AG09319 (cell line): ENCODE data around the gene ZFC3H1.

Source experiments
- DNase-seq: peaks from one replicate; pipeline ENCODE4 v3.0.0-alpha.2; 2010; ENCODE audit warnings: low read depth; ENCODE audit errors: extremely low read depth
- TF ChIP-seq, protein P1 (sequence below): IDR thresholded peaks from 2 replicates; pipeline ENCODE4 v1.5.1; 2011; ENCODE audit warnings: low read depth, mild to moderate bottlenecking, inconsistent platforms, low read length, moderate library complexity

The ZFC3H1 gene

GRCh38 chr12:71562676-71563595 lies 100.7 kb downstream of the ZFC3H1 start:
- no peak for DNase-seq
- TF ChIP-seq, protein P1, sequence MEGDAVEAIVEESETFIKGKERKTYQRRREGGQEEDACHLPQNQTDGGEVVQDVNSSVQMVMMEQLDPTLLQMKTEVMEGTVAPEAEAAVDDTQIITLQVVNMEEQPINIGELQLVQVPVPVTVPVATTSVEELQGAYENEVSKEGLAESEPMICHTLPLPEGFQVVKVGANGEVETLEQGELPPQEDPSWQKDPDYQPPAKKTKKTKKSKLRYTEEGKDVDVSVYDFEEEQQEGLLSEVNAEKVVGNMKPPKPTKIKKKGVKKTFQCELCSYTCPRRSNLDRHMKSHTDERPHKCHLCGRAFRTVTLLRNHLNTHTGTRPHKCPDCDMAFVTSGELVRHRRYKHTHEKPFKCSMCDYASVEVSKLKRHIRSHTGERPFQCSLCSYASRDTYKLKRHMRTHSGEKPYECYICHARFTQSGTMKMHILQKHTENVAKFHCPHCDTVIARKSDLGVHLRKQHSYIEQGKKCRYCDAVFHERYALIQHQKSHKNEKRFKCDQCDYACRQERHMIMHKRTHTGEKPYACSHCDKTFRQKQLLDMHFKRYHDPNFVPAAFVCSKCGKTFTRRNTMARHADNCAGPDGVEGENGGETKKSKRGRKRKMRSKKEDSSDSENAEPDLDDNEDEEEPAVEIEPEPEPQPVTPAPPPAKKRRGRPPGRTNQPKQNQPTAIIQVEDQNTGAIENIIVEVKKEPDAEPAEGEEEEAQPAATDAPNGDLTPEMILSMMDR = no peak
